Osteocyte (in vitro differentiated cells): ENCODE data around the gene PGAP3. TPM values are rescaled to one million over a fixed set of nuclear protein-coding genes. Genes with fewer than 3 reads are reported as not detected.

Experiments
- DNase-seq: peaks from one replicate; pipeline ENCODE4 v3.0.0; 2021; ENCODE audit warnings: mixed read lengths; ENCODE audit not compliant: unreplicated experiment; ENCODE audit errors: extremely low spot score
- H3K27ac Mint-ChIP-seq: one replicate; pipeline ENCODE4 v1.8.0; 2021; ENCODE audit warnings: mild to moderate bottlenecking, mixed read lengths; ENCODE audit not compliant: unreplicated experiment
- H3K27me3 Mint-ChIP-seq: one replicate; pipeline ENCODE4 v1.8.0; 2021; ENCODE audit warnings: mixed read lengths; ENCODE audit not compliant: unreplicated experiment
- H3K36me3 Mint-ChIP-seq: one replicate; pipeline ENCODE4 v1.8.0; 2021; ENCODE audit warnings: mixed read lengths; ENCODE audit not compliant: unreplicated experiment
- H3K4me1 Mint-ChIP-seq: one replicate; pipeline ENCODE4 v1.8.0; 2021; ENCODE audit warnings: mixed read lengths; ENCODE audit not compliant: unreplicated experiment
- H3K4me3 Mint-ChIP-seq: one replicate; pipeline ENCODE4 v1.8.0; 2021; ENCODE audit warnings: mild to moderate bottlenecking, moderate library complexity, mixed read lengths; ENCODE audit not compliant: unreplicated experiment
- H3K9me3 Mint-ChIP-seq: one replicate; pipeline ENCODE4 v1.8.0; 2021; ENCODE audit warnings: mixed read lengths; ENCODE audit not compliant: unreplicated experiment
- total RNA-seq: library from RNA; stranded (reverse); gene quantifications from 2 replicates; pipeline ENCODE4 v1.2.1, GENCODE V29; 2021
- TF ChIP-seq, protein P1 (sequence below): fragments of 200-600 bp; sonication (generic); IDR thresholded peaks from 2 replicates; pipeline ENCODE4 v1.5.0; 2021; ENCODE audit warnings: antibody characterized with exemption, mild to moderate bottlenecking, moderate library complexity

PGAP3 gene
- total RNA-seq, 1 donor from 2014 or later = 33.8 TPM

DNA sequence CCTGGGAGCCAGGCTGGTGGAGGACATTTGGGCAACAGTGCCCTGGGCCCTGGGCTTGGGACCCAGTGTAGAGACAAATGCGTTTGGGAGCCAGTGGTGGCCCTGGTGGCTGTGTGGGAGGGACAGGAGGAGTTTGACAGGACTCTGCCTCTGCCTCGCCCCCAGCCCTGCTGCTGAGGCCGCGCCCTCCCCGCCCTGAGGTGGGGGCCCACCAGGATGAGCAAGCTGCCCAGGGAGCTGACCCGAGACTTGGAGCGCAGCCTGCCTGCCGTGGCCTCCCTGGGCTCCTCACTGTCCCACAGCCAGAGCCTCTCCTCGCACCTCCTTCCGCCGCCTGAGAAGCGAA is 34.6 kb downstream of the PGAP3 start:
- H3K27me3 Mint-ChIP-seq = no peaks in the 10 kb centered on the region
- H3K4me1 Mint-ChIP-seq = peaks cover 25% of the 10 kb centered on the region
- H3K36me3 Mint-ChIP-seq = peaks cover 7% of the 10 kb centered on the region
- no peak overlapping the region for H3K4me3 Mint-ChIP-seq
- H3K27ac Mint-ChIP-seq = no peak overlapping the region
- no peak for DNase-seq
- H3K9me3 Mint-ChIP-seq = no peaks in the 10 kb centered on the region
- TF ChIP-seq, protein P1, sequence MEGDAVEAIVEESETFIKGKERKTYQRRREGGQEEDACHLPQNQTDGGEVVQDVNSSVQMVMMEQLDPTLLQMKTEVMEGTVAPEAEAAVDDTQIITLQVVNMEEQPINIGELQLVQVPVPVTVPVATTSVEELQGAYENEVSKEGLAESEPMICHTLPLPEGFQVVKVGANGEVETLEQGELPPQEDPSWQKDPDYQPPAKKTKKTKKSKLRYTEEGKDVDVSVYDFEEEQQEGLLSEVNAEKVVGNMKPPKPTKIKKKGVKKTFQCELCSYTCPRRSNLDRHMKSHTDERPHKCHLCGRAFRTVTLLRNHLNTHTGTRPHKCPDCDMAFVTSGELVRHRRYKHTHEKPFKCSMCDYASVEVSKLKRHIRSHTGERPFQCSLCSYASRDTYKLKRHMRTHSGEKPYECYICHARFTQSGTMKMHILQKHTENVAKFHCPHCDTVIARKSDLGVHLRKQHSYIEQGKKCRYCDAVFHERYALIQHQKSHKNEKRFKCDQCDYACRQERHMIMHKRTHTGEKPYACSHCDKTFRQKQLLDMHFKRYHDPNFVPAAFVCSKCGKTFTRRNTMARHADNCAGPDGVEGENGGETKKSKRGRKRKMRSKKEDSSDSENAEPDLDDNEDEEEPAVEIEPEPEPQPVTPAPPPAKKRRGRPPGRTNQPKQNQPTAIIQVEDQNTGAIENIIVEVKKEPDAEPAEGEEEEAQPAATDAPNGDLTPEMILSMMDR = no peak

GRCh38 chr17:39652587-39653315 is 35.1 kb downstream of the PGAP3 start:
- TF ChIP-seq, protein P1 = no peak
- peak overlapping the region; percentile 74 for H3K27ac Mint-ChIP-seq
- no peaks in the 10 kb centered on the region for H3K9me3 Mint-ChIP-seq
- H3K4me1 Mint-ChIP-seq = peaks cover 25% of the 10 kb centered on the region
- peaks cover 7% of the 10 kb centered on the region for H3K36me3 Mint-ChIP-seq
- no peak overlapping the region for H3K4me3 Mint-ChIP-seq
- no peak for DNase-seq
- no peaks in the 10 kb centered on the region for H3K27me3 Mint-ChIP-seq

DNA sequence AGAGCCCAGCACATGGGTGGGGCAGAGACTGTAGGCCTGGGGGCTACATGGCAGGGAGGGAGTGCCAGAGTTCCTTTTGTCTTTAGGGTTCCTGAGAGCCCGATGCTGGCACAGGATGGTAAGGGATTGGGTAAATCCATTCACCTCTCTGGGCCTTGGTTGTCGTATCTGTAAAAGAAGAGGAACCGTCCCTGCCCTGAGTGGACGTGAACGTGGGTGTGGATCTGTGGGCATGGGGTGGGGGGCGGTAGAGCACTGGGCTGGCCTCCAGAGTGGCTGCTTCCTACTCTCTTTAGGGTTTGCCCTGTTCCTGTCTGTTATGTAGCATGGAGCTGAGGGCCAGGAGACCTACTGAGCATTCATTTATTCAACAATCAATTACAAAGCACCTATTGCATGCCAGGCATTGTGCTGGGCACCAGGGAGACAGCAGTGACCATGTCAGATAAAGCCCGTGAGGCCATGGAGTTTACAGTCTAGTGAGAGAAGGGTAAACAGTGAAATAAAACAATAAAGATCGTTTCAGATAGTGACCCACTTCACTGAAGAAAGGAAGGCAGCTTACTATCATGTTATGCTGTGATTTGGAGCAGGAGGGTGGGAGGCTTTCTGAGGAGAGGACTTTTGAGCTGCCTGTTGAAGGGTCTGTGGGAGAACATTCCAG is 35.8 kb downstream of the PGAP3 start:
- peaks cover 27% of the 10 kb centered on the region for H3K4me1 Mint-ChIP-seq
- no peak for DNase-seq
- peaks cover 7% of the 10 kb centered on the region for H3K36me3 Mint-ChIP-seq
- TF ChIP-seq, protein P1 = no peak
- no peak overlapping the region for H3K4me3 Mint-ChIP-seq
- no peaks in the 10 kb centered on the region for H3K27me3 Mint-ChIP-seq
- peak overlapping the region; percentile 74 for H3K27ac Mint-ChIP-seq
- no peaks in the 10 kb centered on the region for H3K9me3 Mint-ChIP-seq

DNA sequence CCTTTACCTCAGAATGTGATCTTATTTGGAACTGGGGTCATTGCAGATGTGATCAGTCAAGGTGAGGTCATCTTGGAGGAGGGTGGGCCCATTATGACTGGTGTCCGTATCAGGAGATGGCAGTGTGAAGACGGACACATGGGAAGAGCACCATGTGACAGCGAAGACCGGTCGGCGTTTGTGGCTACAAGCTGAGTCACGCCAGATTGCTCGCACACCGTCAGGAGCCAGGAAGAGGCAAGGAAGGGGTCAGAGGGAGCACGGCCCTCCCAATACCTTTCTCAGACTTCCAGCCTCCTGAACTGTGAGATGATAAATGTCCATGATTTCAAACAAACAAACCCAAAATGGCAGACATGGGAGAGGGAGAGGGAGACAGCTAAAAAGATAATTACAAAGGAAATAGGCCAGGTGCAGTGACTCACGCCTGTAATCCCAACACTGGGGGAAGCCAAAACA is 37.7 kb downstream of the PGAP3 start:
- H3K9me3 Mint-ChIP-seq = no peaks in the 10 kb centered on the region
- TF ChIP-seq, protein P1 = no peak
- H3K36me3 Mint-ChIP-seq = peaks cover 7% of the 10 kb centered on the region
- H3K4me1 Mint-ChIP-seq = peaks cover 27% of the 10 kb centered on the region
- no peaks in the 10 kb centered on the region for H3K27me3 Mint-ChIP-seq
- no peak for DNase-seq
- H3K27ac Mint-ChIP-seq = no peak overlapping the region
- H3K4me3 Mint-ChIP-seq = no peak overlapping the region

DNA sequence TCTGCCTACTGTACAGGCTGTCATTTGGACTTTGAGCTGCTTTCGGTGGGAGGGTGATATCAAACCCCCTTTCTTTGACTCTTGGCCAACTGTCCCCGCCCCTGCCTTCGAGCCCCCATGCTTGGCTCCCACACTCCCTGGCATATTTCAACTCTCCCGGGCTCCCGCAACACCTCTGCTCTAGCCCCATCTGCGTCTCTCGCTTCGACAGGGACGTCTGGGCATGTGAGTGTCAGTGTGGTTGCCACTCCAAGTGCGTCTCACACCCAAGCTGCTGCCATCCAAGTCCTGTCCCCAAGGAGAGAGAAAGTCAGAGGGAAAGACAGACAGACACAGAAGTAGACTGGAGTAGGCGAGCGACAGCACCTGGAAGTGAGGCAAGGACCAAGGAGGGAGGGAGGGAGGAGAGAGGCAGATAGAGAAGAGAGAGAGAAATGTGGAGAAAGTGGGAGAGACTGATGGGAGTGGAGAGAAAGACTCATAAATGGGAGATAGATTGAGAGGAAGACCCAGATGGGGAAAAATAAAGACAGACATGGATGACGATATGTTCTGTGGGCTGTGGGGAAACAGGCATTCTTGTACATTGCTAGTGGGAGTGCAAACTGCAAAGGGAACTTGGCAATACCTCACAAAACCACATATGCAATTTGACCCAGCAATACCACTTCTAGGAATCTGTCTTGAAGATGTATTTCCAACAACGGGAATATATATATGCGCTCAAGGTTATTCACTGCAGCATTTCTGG is 39.1 kb downstream of the PGAP3 start:
- H3K27ac Mint-ChIP-seq = peak overlapping the region; percentile 5
- H3K36me3 Mint-ChIP-seq = peaks cover 7% of the 10 kb centered on the region
- no peak for DNase-seq
- H3K4me3 Mint-ChIP-seq = no peak overlapping the region
- no peaks in the 10 kb centered on the region for H3K27me3 Mint-ChIP-seq
- TF ChIP-seq, protein P1 = no peak
- peaks cover 28% of the 10 kb centered on the region for H3K4me1 Mint-ChIP-seq
- H3K9me3 Mint-ChIP-seq = no peaks in the 10 kb centered on the region
